Measurements from ENCODE around the gene EXD3. TPM values are rescaled to one million over a fixed set of nuclear protein-coding genes. Genes with fewer than 3 reads are reported as not detected.

Gene EXD3
- total RNA-seq, 5 donors from 2014 or later (not counting 1 experiment from before 2014, with no cell fraction given) = 18.5 to 43.8 (median 38.0) TPM

- WGBS (ENCODE audit: insufficient coverage) = 85% methylated on average over 4 of the region's 14 CpGs
- ChIA-PET POLR2A (no interaction called here), CTCF (no interaction called here)
- Histone ChIP-seq H3K9me3 (no peaks in the 10 kb centered on the region), H3K4me1 (ENCODE audit: control insufficient read depth in 1 of 2, extremely low read depth in 1 of 2, insufficient read depth in 2 of 2, low read length in 2 of 2) (no peaks in the 10 kb centered on the region), H3K27me3 (replicated peaks in 1 of 2; ENCODE audit: control insufficient read depth in 2 of 2, extremely low read depth in 1 of 2, insufficient read depth in 2 of 2, low read length in 1 of 2) (peaks cover 0 to 4% of the 10 kb centered on the region in 2 experiments), H3K27ac (ENCODE audit: low read length) (no peak overlapping the region), H3K36me3 (ENCODE audit: control insufficient read depth in 2 of 2, extremely low read depth in 1 of 2, insufficient read depth in 1 of 2, low read length in 1 of 2) (no peaks in the 10 kb centered on the region), H3K4me3 (ENCODE audit: control insufficient read depth in 1 of 2, extremely low read depth in 1 of 2, low read length in 1 of 2) (no peak overlapping the region)
- H3K27me3 Mint-ChIP-seq = no peaks in the 10 kb centered on the region
- H3K27ac Mint-ChIP-seq = no peak overlapping the region
- DNase-seq (no peak), ATAC-seq (replicated peaks in 1 of 4) (no peak)
- no peaks in the 10 kb centered on the region for H3K9me3 Mint-ChIP-seq
- H3K36me3 Mint-ChIP-seq = no peaks in the 10 kb centered on the region
- H3K4me1 Mint-ChIP-seq = peaks cover 0 to 3% (median 2%) of the 10 kb centered on the region in 3 donors
- no peak overlapping the region for H3K4me3 Mint-ChIP-seq
Observed at GRCh38 chr9:137429546-137429890, 6.6 kb upstream of the EXD3 start.

GRCh38 chr9:137428841-137429545, 6.0 kb upstream of the EXD3 start:
- peaks cover 0 to 2% of the 10 kb centered on the region in 2 experiments for H3K27me3 ChIP-seq (replicated peaks in 1 of 2; ENCODE audit: control insufficient read depth in 2 of 2, extremely low read depth in 1 of 2, insufficient read depth in 2 of 2, low read length in 1 of 2)
- H3K4me1 Mint-ChIP-seq = peaks cover 0 to 7% (median 6%) of the 10 kb centered on the region in 3 donors
- DNase-seq (no peak), ATAC-seq (replicated peaks in 1 of 4) (no peak)
- CTCF ChIA-PET = no interaction called here
- POLR2A ChIA-PET = interaction anchor here in 1 of 2 donors (0.5 kb wide), 1 partner anchor 162 kb away, joined by 6 read pairs; no protein-coding TSS in a partner anchor
- no peaks in the 10 kb centered on the region for H3K36me3 Mint-ChIP-seq
- H3K4me3 Mint-ChIP-seq = no peak overlapping the region
- H3K27me3 Mint-ChIP-seq = no peaks in the 10 kb centered on the region
- H3K9me3 Mint-ChIP-seq = no peaks in the 10 kb centered on the region
- no peaks in the 10 kb centered on the region for H3K36me3 ChIP-seq (ENCODE audit: control insufficient read depth in 2 of 2, extremely low read depth in 1 of 2, insufficient read depth in 1 of 2, low read length in 1 of 2)
- H3K4me1 ChIP-seq (ENCODE audit: control insufficient read depth in 1 of 2, extremely low read depth in 1 of 2, insufficient read depth in 2 of 2, low read length in 2 of 2) = peaks cover 0 to 4% of the 10 kb centered on the region in 2 experiments
- no peak overlapping the region for H3K4me3 ChIP-seq (ENCODE audit: control insufficient read depth in 1 of 2, extremely low read depth in 1 of 2, low read length in 1 of 2)
- H3K27ac ChIP-seq (ENCODE audit: low read length) = no peak overlapping the region
- no peaks in the 10 kb centered on the region for H3K9me3 ChIP-seq
- 79% methylated on average over 26 of the region's 27 CpGs for WGBS (ENCODE audit: insufficient coverage)
- no peak overlapping the region for H3K27ac Mint-ChIP-seq

GRCh38 chr9:137428311-137428630, 5.3 kb upstream of the EXD3 start:
- Mint-ChIP-seq H3K9me3 (no peaks in the 10 kb centered on the region), H3K4me1 (peaks cover 0 to 7% (median 6%) of the 10 kb centered on the region in 3 donors), H3K27ac (no peak overlapping the region), H3K4me3 (no peak overlapping the region), H3K27me3 (no peaks in the 10 kb centered on the region), H3K36me3 (no peaks in the 10 kb centered on the region)
- no peak overlapping the region for H3K4me3 ChIP-seq (ENCODE audit: control insufficient read depth in 1 of 2, extremely low read depth in 1 of 2, low read length in 1 of 2)
- H3K4me1 ChIP-seq (ENCODE audit: control insufficient read depth in 1 of 2, extremely low read depth in 1 of 2, insufficient read depth in 2 of 2, low read length in 2 of 2) = peaks cover 0 to 8% of the 10 kb centered on the region in 2 experiments
- no peak overlapping the region for H3K27ac ChIP-seq (ENCODE audit: low read length)
- ChIA-PET POLR2A (no interaction called here), CTCF (no interaction called here)
- ATAC-seq (replicated peaks in 1 of 4) = no peak
- H3K27me3 ChIP-seq (replicated peaks in 1 of 2; ENCODE audit: control insufficient read depth in 2 of 2, extremely low read depth in 1 of 2, insufficient read depth in 2 of 2, low read length in 1 of 2) = peaks cover 0 to 2% of the 10 kb centered on the region in 2 experiments
- H3K9me3 ChIP-seq = no peaks in the 10 kb centered on the region
- no peaks in the 10 kb centered on the region for H3K36me3 ChIP-seq (ENCODE audit: control insufficient read depth in 2 of 2, extremely low read depth in 1 of 2, insufficient read depth in 1 of 2, low read length in 1 of 2)
- WGBS (ENCODE audit: insufficient coverage) = 82% methylated on average over 4 of the region's 6 CpGs
- no peak for DNase-seq

GRCh38 chr9:137427454-137428310, 4.7 kb upstream of the EXD3 start:
- POLR2A ChIA-PET = no interaction called here
- Mint-ChIP-seq H3K4me3 (no peak overlapping the region), H3K9me3 (no peaks in the 10 kb centered on the region), H3K4me1 (peaks cover 0 to 7% (median 6%) of the 10 kb centered on the region in 3 donors), H3K36me3 (no peaks in the 10 kb centered on the region), H3K27ac (no peak overlapping the region), H3K27me3 (no peaks in the 10 kb centered on the region)
- Histone ChIP-seq H3K27ac (ENCODE audit: low read length) (no peak overlapping the region), H3K4me3 (ENCODE audit: control insufficient read depth in 1 of 2, extremely low read depth in 1 of 2, low read length in 1 of 2) (no peak overlapping the region), H3K4me1 (ENCODE audit: control insufficient read depth in 1 of 2, extremely low read depth in 1 of 2, insufficient read depth in 2 of 2, low read length in 2 of 2) (peaks cover 0 to 8% of the 10 kb centered on the region in 2 experiments), H3K27me3 (replicated peaks in 1 of 2; ENCODE audit: control insufficient read depth in 2 of 2, extremely low read depth in 1 of 2, insufficient read depth in 2 of 2, low read length in 1 of 2) (peaks cover 0 to 2% of the 10 kb centered on the region in 2 experiments), H3K36me3 (ENCODE audit: control insufficient read depth in 2 of 2, extremely low read depth in 1 of 2, insufficient read depth in 1 of 2, low read length in 1 of 2) (no peaks in the 10 kb centered on the region), H3K9me3 (no peaks in the 10 kb centered on the region)
- ATAC-seq (replicated peaks in 1 of 4) = no peak
- CTCF ChIA-PET = no interaction called here
- DNase-seq = no peak
- 72% methylated on average over 21 of the region's 27 CpGs for whole genome bisulfite sequencing (ENCODE audit: insufficient coverage)

GRCh38 chr9:137426018-137426681, 3.2 kb upstream of the EXD3 start:
- POLR2A ChIA-PET = no interaction called here
- H3K27ac ChIP-seq (ENCODE audit: low read length) = no peak overlapping the region
- Mint-ChIP-seq H3K4me3 (no peak overlapping the region), H3K4me1 (peaks cover 0 to 18% (median 14%) of the 10 kb centered on the region in 3 donors), H3K9me3 (no peaks in the 10 kb centered on the region), H3K27me3 (no peaks in the 10 kb centered on the region), H3K27ac (no peak overlapping the region), H3K36me3 (no peaks in the 10 kb centered on the region)
- ATAC-seq (replicated peaks in 1 of 4) (no peak), DNase-seq (no peak)
- CTCF ChIA-PET = no interaction called here
- H3K9me3 ChIP-seq = no peaks in the 10 kb centered on the region
- H3K4me3 ChIP-seq (ENCODE audit: control insufficient read depth in 1 of 2, extremely low read depth in 1 of 2, low read length in 1 of 2) = no peak overlapping the region
- H3K36me3 ChIP-seq (ENCODE audit: control insufficient read depth in 2 of 2, extremely low read depth in 1 of 2, insufficient read depth in 1 of 2, low read length in 1 of 2) = no peaks in the 10 kb centered on the region
- WGBS (ENCODE audit: insufficient coverage) = 92% methylated on average over 11 of the region's 18 CpGs
- peaks cover 0 to 2% of the 10 kb centered on the region in 2 experiments for H3K27me3 ChIP-seq (replicated peaks in 1 of 2; ENCODE audit: control insufficient read depth in 2 of 2, extremely low read depth in 1 of 2, insufficient read depth in 2 of 2, low read length in 1 of 2)
- H3K4me1 ChIP-seq (ENCODE audit: control insufficient read depth in 1 of 2, extremely low read depth in 1 of 2, insufficient read depth in 2 of 2, low read length in 2 of 2) = peaks cover 3 to 20% of the 10 kb centered on the region in 2 experiments
